IPS-20b (cell line): ENCODE results near the gene KLF15.

ENCODE experiments used
- H3K27ac ChIP-seq: one replicate; pipeline ENCODE4 v1.5.1; 2013; ENCODE audit warnings: low read length
- H3K27me3 ChIP-seq: 2 replicates; pipeline ENCODE4 v1.6.1; 2013; ENCODE audit warnings: mild to moderate bottlenecking, low read length, inconsistent platforms; ENCODE audit not compliant: insufficient read depth
- H3K36me3 ChIP-seq: 2 replicates; pipeline ENCODE4 v1.6.1; 2013; ENCODE audit warnings: low read depth, mild to moderate bottlenecking, inconsistent platforms, low read length, moderate library complexity; ENCODE audit not compliant: insufficient read depth
- H3K4me1 ChIP-seq: 2 replicates; pipeline ENCODE4 v1.6.1; 2013; ENCODE audit warnings: mild to moderate bottlenecking, control low read depth, inconsistent platforms, low read length, moderate library complexity; ENCODE audit not compliant: insufficient read depth
- H3K4me3 ChIP-seq: 2 replicates; pipeline ENCODE4 v1.5.1; 2013; ENCODE audit warnings: mild to moderate bottlenecking, low read length, inconsistent platforms
- H3K9ac ChIP-seq: 2 replicates; pipeline ENCODE4 v1.6.1; 2013; ENCODE audit warnings: low read depth, mild to moderate bottlenecking, inconsistent platforms, low read length, moderate library complexity
- H3K9me3 ChIP-seq: 2 replicates; pipeline ENCODE4 v1.6.1; 2013; ENCODE audit warnings: mild to moderate bottlenecking, low read depth, low read length, inconsistent platforms; ENCODE audit not compliant: insufficient read depth

KLF15 gene

DNA sequence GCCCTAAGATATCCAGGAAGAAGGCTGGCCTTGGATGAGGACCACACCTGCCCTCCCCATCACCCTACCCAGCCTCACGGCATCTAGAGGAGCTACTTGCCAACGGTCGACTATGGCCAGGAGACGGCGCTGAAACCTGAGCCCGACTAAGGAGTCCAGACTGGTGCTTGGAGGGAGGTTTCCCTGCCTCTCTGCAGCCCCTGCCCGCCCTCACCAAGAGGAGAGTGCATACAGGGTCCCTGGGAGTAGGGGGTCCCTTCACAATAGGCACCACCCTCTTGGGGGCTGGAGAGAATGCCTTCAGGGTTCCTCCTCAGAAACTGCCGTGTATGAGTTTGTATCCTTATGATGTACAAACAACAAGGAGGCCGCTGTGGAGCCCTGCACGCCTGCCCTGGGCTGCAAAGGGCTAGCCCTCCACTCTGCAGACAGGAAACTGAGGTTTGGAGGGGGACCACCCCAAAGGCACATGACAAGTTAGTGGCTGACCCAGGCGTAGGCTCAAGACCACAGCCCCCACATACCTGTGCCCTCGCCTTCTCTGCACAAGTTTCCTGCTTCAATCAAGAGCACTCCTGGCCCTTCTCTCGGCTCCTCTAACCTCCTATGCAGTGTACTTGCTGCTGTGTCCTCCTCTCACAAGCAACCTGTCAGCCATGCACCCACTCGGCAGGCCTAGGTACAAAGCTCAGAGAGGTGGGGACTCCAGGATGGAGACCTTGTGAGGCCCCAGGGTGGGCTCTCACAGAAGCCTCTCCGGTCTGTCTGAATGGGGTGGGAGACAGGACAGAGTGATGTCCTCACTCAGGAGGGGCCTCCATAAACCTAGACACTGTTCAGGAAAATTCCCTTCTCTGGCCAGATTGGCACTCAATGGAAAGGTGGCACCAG is 7.4 kb downstream of the KLF15 start:
- no peak overlapping the region for H3K27ac ChIP-seq
- H3K27me3 ChIP-seq, result no peaks in the 10 kb centered on the region
- no peak overlapping the region for H3K4me3 ChIP-seq
- peaks cover 15% of the 10 kb centered on the region; the same call in 1 of the 2 replicates for H3K36me3 ChIP-seq
- no peaks in the 10 kb centered on the region for H3K4me1 ChIP-seq
- H3K9me3 ChIP-seq, result no peaks in the 10 kb centered on the region
- H3K9ac ChIP-seq, result no peak overlapping the region

- Histone ChIP-seq H3K27ac (no peak overlapping the region), H3K9me3 (no peaks in the 10 kb centered on the region), H3K9ac (no peak overlapping the region), H3K4me3 (no peak overlapping the region), H3K27me3 (no peaks in the 10 kb centered on the region), H3K4me1 (no peaks in the 10 kb centered on the region), H3K36me3 (peaks cover 15% of the 10 kb centered on the region; the same call in 1 of the 2 replicates)
Observed at GRCh38 chr3:126349071-126349470, 8.1 kb downstream of the KLF15 start.

GRCh38 chr3:126348308-126348920 is 8.8 kb downstream of the KLF15 start:
- Histone ChIP-seq H3K9me3 (no peaks in the 10 kb centered on the region), H3K4me3 (no peak overlapping the region), H3K27me3 (no peaks in the 10 kb centered on the region), H3K27ac (no peak overlapping the region), H3K9ac (no peak overlapping the region), H3K4me1 (peaks cover under 1% of the 10 kb centered on the region; the same call in 1 of the 2 replicates), H3K36me3 (peaks cover 15% of the 10 kb centered on the region; the same call in 1 of the 2 replicates)

GRCh38 chr3:126347543-126348161 is 9.6 kb downstream of the KLF15 start:
- Histone ChIP-seq H3K4me1 (peaks cover 6% of the 10 kb centered on the region; the same call in 1 of the 2 replicates), H3K27ac (no peak overlapping the region), H3K9me3 (no peaks in the 10 kb centered on the region), H3K9ac (no peak overlapping the region), H3K36me3 (peaks cover 15% of the 10 kb centered on the region; the same call in 1 of the 2 replicates), H3K4me3 (no peak overlapping the region), H3K27me3 (no peaks in the 10 kb centered on the region)

GRCh38 chr3:126346466-126346865 is 10.7 kb downstream of the KLF15 start:
- H3K36me3 ChIP-seq, result peaks cover 9% of the 10 kb centered on the region; the same call in 1 of the 2 replicates
- no peaks in the 10 kb centered on the region for H3K9me3 ChIP-seq
- no peak overlapping the region for H3K9ac ChIP-seq
- H3K27me3 ChIP-seq, result no peaks in the 10 kb centered on the region
- peaks cover 9% of the 10 kb centered on the region; the same call in 1 of the 2 replicates for H3K4me1 ChIP-seq
- H3K4me3 ChIP-seq, result no peak overlapping the region
- no peak overlapping the region for H3K27ac ChIP-seq

DNA sequence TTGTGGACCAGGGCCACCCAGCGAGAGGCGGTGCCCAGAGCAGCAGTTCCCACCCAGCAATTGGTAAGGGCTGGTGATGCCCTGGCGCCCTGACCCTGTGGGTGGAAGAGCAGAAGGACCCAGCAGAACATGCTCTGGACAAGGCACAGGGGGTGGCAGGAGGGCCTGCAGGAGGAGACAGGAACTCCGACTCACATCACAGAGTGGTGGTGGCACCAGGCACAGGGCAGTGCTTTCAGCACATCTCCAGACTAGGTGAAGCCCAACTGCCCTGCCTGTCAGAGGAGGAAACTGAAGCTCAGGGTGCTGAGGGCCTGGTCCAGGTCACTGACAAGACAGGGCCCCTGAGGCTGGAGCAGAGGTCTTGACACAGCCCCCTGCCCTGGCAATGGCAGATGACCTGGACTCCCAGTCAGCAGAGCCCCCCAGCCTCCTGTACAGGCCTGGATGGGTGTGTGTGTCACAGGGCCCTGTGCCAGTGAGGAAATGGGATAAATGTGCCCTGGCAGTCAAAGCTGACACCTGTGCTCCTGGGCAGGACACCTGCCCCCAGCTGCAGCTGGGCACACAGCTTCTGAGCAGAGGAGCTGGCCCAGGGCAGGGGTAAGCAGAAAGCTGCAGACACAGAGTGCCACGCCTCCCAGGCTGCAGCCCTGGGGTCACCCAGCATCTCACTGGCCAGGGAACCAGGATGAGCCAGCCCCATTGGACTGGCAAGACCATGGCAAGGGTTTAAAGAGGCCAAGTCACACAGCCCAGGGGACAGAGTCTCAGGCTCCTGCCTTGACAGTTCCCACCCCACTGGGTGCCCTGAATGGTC is 11.4 kb downstream of the KLF15 start:
- no peaks in the 10 kb centered on the region for H3K27me3 ChIP-seq
- no peak overlapping the region for H3K27ac ChIP-seq
- H3K4me1 ChIP-seq, result peaks cover 9% of the 10 kb centered on the region; the same call in 1 of the 2 replicates
- H3K4me3 ChIP-seq, result no peak overlapping the region
- H3K36me3 ChIP-seq, result peaks cover 4% of the 10 kb centered on the region; the same call in 1 of the 2 replicates
- no peak overlapping the region for H3K9ac ChIP-seq
- no peaks in the 10 kb centered on the region for H3K9me3 ChIP-seq

GRCh38 chr3:126345231-126345630 is 12.0 kb downstream of the KLF15 start:
- Histone ChIP-seq H3K36me3 (no peaks in the 10 kb centered on the region; the same call in 1 of the 2 replicates), H3K27me3 (no peaks in the 10 kb centered on the region), H3K4me1 (peaks cover 9% of the 10 kb centered on the region; the same call in 1 of the 2 replicates), H3K9me3 (no peaks in the 10 kb centered on the region), H3K9ac (no peak overlapping the region), H3K27ac (no peak overlapping the region), H3K4me3 (no peak overlapping the region)

DNA sequence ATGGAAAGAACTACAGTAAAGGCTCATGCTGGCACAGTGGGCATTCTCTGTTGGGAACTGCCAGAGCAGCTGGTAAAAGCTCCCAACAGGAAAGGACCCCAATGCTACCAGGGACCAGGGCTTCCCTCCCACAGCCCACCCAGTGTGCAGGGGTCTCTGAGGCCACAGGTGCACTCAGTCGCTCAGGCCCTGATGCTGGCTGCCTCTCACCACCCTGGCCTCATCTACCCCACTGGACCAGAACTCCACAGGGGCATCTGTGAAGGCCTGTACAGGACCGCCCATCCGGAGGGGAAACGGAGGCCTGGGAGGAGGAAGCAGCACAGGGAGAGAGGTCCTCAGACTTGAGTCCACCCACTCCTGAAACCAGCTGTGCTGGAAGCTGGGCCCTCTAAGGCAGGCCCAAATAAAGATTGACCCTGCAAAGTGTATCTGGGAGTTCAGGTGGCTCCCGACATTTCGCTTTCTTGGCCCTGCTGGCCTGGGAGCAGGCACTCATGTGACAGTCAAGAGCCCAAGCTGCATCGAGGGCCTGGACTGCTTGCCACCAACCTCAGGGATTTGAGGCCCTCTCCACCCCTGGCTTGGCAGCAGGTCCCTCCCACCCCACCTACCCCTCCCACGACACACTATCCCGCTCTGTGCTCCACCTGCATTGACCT is 12.7 kb downstream of the KLF15 start:
- H3K27ac ChIP-seq, result no peak overlapping the region
- H3K27me3 ChIP-seq, result no peaks in the 10 kb centered on the region
- H3K9ac ChIP-seq, result no peak overlapping the region
- no peak overlapping the region for H3K4me3 ChIP-seq
- H3K4me1 ChIP-seq, result peaks cover 9% of the 10 kb centered on the region; the same call in 1 of the 2 replicates
- H3K9me3 ChIP-seq, result no peaks in the 10 kb centered on the region
- no peaks in the 10 kb centered on the region; the same call in 1 of the 2 replicates for H3K36me3 ChIP-seq

DNA sequence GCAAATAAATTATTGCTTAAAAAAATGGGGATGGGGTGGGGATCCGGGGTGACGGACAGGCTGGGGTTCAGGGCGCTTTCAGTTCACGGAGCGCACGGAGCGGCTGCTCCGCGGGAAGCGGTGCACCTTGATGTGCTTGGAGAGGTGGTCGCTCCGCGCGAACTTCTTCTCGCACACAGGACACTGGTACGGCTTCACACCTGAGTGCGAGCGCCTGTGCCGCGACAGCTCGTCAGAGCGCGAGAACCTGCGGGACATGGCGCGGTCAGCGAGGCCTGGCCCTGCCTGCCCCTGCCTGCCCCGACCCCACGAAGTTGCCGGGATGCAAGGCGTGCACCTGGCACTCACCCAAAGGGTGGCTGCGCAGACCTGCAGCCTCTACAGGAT is 13.6 kb downstream of the KLF15 start:
- Histone ChIP-seq H3K27ac (no peak overlapping the region), H3K36me3 (no peaks in the 10 kb centered on the region; the same call in 1 of the 2 replicates), H3K9me3 (no peaks in the 10 kb centered on the region), H3K4me3 (no peak overlapping the region), H3K27me3 (no peaks in the 10 kb centered on the region), H3K9ac (no peak overlapping the region), H3K4me1 (peaks cover 9% of the 10 kb centered on the region; the same call in 1 of the 2 replicates)

- no peak overlapping the region for H3K4me3 ChIP-seq
- peaks cover 9% of the 10 kb centered on the region; the same call in 1 of the 2 replicates for H3K4me1 ChIP-seq
- no peak overlapping the region for H3K27ac ChIP-seq
- H3K27me3 ChIP-seq, result no peaks in the 10 kb centered on the region
- no peaks in the 10 kb centered on the region; the same call in 1 of the 2 replicates for H3K36me3 ChIP-seq
- no peak overlapping the region for H3K9ac ChIP-seq
- no peaks in the 10 kb centered on the region for H3K9me3 ChIP-seq
Observed at GRCh38 chr3:126342991-126343648, 14.1 kb downstream of the KLF15 start.
